ENCODE results near the gene CHURC1. TPM values are rescaled to one million over a fixed set of nuclear protein-coding genes. Genes with fewer than 3 reads are reported as not detected.

CHURC1 gene
- total RNA-seq, 1 experiment from 2014 or later = 15.7 TPM

GRCh38 chr14:64963611-64964010 is 49.4 kb downstream of the CHURC1 start:
- Histone ChIP-seq H3K4me3 (no peak overlapping the region), H3K27me3 (no peaks in the 10 kb centered on the region), H3K9me3 (no peaks in the 10 kb centered on the region), H3K36me3 (no peaks in the 10 kb centered on the region)
- DNase-seq = no peak

- no peaks in the 10 kb centered on the region for H3K27me3 ChIP-seq
- H3K4me3 ChIP-seq = no peak overlapping the region
- H3K36me3 ChIP-seq = no peaks in the 10 kb centered on the region
- no peak for DNase-seq
- no peaks in the 10 kb centered on the region for H3K9me3 ChIP-seq
Observed at GRCh38 chr14:64965356-64966000, 51.2 kb downstream of the CHURC1 start.

GRCh38 chr14:64966976-64967375 is 52.7 kb downstream of the CHURC1 start:
- no peak for DNase-seq
- H3K27me3 ChIP-seq = no peaks in the 10 kb centered on the region
- H3K36me3 ChIP-seq = no peaks in the 10 kb centered on the region
- H3K9me3 ChIP-seq = no peaks in the 10 kb centered on the region
- no peak overlapping the region for H3K4me3 ChIP-seq

GRCh38 chr14:64968167-64968566 is 53.9 kb downstream of the CHURC1 start:
- DNase-seq = no peak
- H3K9me3 ChIP-seq = no peaks in the 10 kb centered on the region
- H3K4me3 ChIP-seq = no peak overlapping the region
- no peaks in the 10 kb centered on the region for H3K27me3 ChIP-seq
- H3K36me3 ChIP-seq = no peaks in the 10 kb centered on the region

- Histone ChIP-seq H3K36me3 (no peaks in the 10 kb centered on the region), H3K27me3 (no peaks in the 10 kb centered on the region), H3K4me3 (no peak overlapping the region), H3K9me3 (no peaks in the 10 kb centered on the region)
- DNase-seq = no peak
Observed at GRCh38 chr14:64968651-64969050, 54.4 kb downstream of the CHURC1 start.

GRCh38 chr14:64970041-64970440 is 55.8 kb downstream of the CHURC1 start:
- Histone ChIP-seq H3K4me3 (no peak overlapping the region), H3K36me3 (no peaks in the 10 kb centered on the region), H3K27me3 (no peaks in the 10 kb centered on the region), H3K9me3 (no peaks in the 10 kb centered on the region)
- no peak for DNase-seq

GRCh38 chr14:64970776-64971477 is 56.7 kb downstream of the CHURC1 start:
- Histone ChIP-seq H3K4me3 (no peak overlapping the region), H3K27me3 (no peaks in the 10 kb centered on the region), H3K36me3 (no peaks in the 10 kb centered on the region), H3K9me3 (no peaks in the 10 kb centered on the region)
- DNase-seq = no peak

GRCh38 chr14:64971491-64971942 is 57.3 kb downstream of the CHURC1 start:
- Histone ChIP-seq H3K9me3 (no peaks in the 10 kb centered on the region), H3K4me3 (peak overlapping the region; percentile 32), H3K27me3 (no peaks in the 10 kb centered on the region), H3K36me3 (no peaks in the 10 kb centered on the region)
- DNase-seq = no peak

GRCh38 chr14:64971943-64972791 is 57.9 kb downstream of the CHURC1 start, which contains the start of gene RAB15:
TSS of gene RAB15 (minus strand) at chr14:64972336. CDS start at chr14:64972076, 260 bp downstream.
- DNase-seq = peak; percentile 20
- Histone ChIP-seq H3K9me3 (no peaks in the 10 kb centered on the region), H3K4me3 (peak within 1 kb of the TSS; percentile 47), H3K27me3 (no peaks in the 10 kb centered on the region), H3K36me3 (no peaks in the 10 kb centered on the region)

GRCh38 chr14:64973026-64973442 is 58.8 kb downstream of the CHURC1 start:
- Histone ChIP-seq H3K27me3 (no peaks in the 10 kb centered on the region), H3K36me3 (no peaks in the 10 kb centered on the region), H3K4me3 (no peak overlapping the region), H3K9me3 (no peaks in the 10 kb centered on the region)
- no peak for DNase-seq

GRCh38 chr14:64973826-64974225 is 59.6 kb downstream of the CHURC1 start:
- no peaks in the 10 kb centered on the region for H3K27me3 ChIP-seq
- no peaks in the 10 kb centered on the region for H3K36me3 ChIP-seq
- no peak for DNase-seq
- no peak overlapping the region for H3K4me3 ChIP-seq
- H3K9me3 ChIP-seq = no peaks in the 10 kb centered on the region

- Histone ChIP-seq H3K27me3 (no peaks in the 10 kb centered on the region), H3K9me3 (no peaks in the 10 kb centered on the region), H3K36me3 (no peaks in the 10 kb centered on the region), H3K4me3 (no peak overlapping the region)
- DNase-seq = no peak
Observed at GRCh38 chr14:64974563-64974962, 60.3 kb downstream of the CHURC1 start.

GRCh38 chr14:64979336-64980074 is 65.2 kb downstream of the CHURC1 start:
- Histone ChIP-seq H3K36me3 (no peaks in the 10 kb centered on the region), H3K9me3 (no peaks in the 10 kb centered on the region), H3K27me3 (no peaks in the 10 kb centered on the region), H3K4me3 (no peak overlapping the region)
- DNase-seq = no peak

- no peaks in the 10 kb centered on the region for H3K36me3 ChIP-seq
- no peaks in the 10 kb centered on the region for H3K9me3 ChIP-seq
- no peak overlapping the region for H3K4me3 ChIP-seq
- no peaks in the 10 kb centered on the region for H3K27me3 ChIP-seq
- no peak for DNase-seq
Observed at GRCh38 chr14:64983439-64984310, 69.4 kb downstream of the CHURC1 start.

Measured in MG63 (cell line).